Erythroblast (primary cell): ENCODE results near the gene SOCS3.
A peak's percentile ranks its signal among the peaks of the same experiment; 100 is the strongest.

ENCODE experiments used
- DNase-seq, 2 experiments: peaks; one replicate each; lab custom pipeline; 2025; lab: John Stamatoyannopoulos, UW
- GATA1 ChIP-seq: IDR thresholded peaks from 2 replicates; pipeline ENCODE4 v1.6.1; 2011; ENCODE audit warnings: low read depth, mild to moderate bottlenecking, control low read depth, low read length, moderate library complexity
- POLR2A ChIP-seq: IDR thresholded peaks from 2 replicates; pipeline ENCODE4 v1.6.1; 2011; ENCODE audit warnings: mild to moderate bottlenecking, low read length

SOCS3 gene

GRCh38 chr17:78368854-78369495 lies 9.1 kb upstream of the SOCS3 start:
- no peak for DNase-seq
- TF ChIP-seq POLR2A = no peak
- no peak for TF ChIP-seq GATA1

GRCh38 chr17:78368348-78368747 lies 8.5 kb upstream of the SOCS3 start:
- TF ChIP-seq POLR2A = no peak
- TF ChIP-seq GATA1 = no peak
- DNase-seq = no peak

DNA sequence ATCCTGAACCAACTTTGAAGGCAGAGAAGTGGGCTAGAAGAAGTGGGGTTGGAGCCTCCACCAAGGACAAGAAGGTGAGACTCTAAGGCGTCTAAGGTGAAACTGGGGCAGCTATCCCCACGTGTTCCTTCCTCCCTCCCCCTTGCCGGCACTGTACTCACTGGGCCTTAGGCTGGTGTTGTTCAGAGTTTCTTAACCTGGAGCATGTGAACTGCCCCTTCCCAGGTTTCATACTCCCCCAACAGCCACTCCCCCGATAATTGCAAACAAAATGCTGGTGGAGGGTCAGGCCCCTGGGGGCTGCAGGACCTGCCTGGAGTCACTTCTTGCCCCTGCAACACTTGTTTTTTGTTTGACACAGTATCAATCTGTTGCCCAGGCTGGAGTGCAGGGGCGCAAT lies 7.3 kb upstream of the SOCS3 start:
- DNase-seq = no peak
- no peak for TF ChIP-seq GATA1

- TF ChIP-seq POLR2A (no peak), GATA1 (no peak)
- no peak for DNase-seq
These were observed 6.4 kb upstream of the SOCS3 start for GRCh38 chr17:78366109-78366848.

DNA sequence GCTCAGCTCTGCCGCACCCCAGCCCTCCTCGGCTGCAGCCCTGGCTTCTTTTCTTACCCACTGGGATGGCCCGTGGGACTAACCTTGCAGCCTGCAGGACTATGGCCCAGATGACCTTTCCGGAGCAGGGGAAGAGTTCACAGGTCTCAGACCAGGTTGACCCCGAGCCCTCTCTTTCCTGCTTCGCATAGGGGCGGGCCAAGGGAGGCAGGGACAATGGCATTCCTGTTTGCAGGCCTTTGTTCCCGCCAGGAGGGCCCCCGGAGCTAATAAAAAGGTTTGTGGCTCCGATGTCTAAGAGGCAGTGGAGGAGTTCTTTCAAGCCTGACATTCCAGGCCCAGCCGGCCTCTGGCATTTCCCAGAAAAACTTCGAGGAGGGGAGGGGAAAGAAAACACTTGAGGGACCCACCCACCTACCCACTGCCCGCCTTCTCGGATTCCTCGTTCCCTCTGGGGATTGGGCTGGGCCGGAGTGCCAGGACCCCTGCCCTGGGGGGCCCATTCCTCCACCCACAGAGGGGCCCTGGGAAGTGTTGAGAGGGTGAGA lies 5.8 kb upstream of the SOCS3 start:
- no peak for DNase-seq
- TF ChIP-seq POLR2A (no peak), GATA1 (no peak)

DNA sequence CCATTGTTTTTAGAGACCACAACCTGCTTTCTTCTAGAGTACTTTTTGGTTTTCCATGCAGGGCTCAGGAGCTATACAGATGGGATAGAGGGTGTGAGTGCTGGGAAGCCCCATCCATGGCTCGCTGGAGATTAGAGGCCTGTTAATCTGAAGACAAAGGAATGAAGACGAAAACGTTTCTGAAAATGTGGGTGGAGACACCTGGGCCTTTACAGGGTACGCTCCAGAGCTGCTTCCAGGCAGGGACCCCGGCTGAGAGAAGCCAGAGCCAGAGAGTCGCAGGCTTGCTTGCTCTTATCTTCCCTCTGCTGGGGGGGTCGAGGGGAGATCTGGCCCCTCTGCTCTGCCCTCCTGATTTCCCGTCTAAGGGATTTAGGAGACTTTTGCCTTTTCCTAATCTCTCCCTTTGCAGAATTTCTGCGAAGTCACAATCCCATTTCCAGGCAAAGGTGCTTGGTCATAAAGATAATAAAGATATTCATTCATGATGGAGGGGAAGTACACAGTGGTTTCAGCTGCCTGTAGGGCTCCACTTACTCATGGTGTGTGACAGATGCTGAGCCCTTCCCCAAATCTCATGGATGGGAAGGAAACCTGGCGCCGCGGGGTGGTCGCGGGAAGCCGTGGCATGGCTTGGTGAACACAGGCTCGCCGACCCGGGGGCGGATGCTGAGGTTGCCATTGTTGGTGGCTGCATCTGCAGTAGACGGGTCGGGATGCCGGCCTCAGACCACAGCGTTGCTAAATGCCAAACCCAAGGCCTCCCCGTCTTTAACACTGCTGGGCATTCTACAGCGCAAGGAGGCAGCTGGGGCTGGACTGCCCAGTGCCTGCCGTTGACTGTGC lies 4.8 kb upstream of the SOCS3 start:
- no peak for DNase-seq
- no peak for TF ChIP-seq POLR2A
- no peak for TF ChIP-seq GATA1

DNA sequence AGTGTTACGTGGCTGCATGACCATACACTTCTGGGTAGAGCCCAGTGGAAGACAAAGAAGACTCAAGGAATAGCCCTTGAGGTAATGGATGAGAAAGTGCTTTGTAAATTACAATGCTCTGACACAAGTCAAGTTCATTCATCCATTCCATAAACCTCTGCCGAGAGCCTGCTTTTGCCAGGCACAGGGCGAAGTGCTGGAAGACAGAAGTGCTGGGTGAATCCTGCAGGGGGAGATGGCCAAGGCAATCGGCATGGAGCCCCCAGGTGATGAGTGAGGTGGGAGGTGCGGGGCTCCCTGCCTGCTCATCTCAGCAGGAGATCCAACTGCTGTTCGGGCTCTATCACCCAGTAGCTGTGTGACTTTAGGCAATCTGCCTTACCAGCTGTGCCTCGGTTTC lies 2.8 kb upstream of the SOCS3 start:
- DNase-seq = no peak
- TF ChIP-seq GATA1 (no peak), POLR2A (no peak)

DNA sequence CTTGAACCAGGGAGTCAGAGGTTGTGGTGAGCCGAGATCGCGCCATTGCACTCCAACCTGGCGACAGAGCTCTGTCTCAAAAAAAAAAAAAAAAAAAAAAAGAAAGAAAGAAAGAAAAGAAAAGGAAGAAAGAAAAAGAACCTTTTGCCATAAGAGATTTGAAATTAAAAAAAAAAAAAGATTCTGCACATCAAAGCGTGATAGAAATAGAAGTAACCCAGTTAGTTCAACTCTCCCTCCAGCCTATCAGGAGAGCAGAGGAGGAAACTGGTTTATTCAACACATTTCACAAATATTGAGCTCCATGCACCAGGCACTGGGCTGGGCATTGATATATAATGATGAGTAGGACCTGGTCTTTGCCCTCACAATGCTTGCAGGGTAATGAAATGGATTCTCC lies 2.4 kb upstream of the SOCS3 start:
- TF ChIP-seq POLR2A (no peak), GATA1 (no peak)
- DNase-seq = no peak

- TF ChIP-seq GATA1 = no peak
- no peak for TF ChIP-seq POLR2A
These were observed 1.4 kb upstream of the SOCS3 start for GRCh38 chr17:78361225-78361701.

DNA sequence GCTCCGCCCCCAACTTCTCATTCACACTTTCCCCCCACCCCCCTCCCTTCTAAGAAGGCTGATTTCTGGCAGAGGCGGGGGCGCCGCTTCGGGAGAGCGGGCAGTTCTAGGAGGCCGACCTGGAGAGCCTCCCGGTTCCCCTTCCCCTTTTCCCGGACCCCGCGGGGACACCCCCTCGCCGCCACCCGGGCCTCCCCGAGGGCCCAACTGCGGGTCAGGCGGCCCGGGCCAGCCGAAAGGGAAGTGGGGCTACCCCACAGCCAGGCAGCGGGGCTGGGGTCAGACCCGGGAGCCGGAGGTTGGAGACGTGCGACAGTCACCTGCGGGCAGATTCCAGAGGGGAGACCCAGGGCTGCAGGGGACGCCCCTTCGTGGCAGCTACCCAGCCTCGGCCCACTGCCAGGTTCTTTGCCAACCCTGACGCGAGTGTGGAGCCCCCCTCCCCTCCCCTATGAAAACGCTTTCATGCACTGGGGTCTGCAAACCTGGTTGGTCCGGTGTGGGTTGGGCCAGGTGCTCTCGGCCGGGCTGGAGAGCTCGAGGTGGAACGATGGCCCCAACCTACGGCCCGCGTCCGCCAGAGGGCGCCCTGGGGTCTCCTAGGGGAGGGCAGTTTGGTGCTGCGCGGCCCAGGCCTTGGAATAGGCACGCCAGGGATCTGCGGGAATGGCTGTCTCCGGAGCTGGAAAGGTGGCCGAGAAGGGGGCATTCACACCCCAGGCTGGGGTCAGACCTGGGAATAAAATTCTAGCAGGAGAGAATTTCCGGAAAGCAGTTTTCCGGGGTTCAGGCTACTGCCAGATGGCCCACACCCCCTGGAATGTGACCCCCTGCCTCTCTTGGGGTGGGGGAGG lies 721 bp upstream of the SOCS3 start:
- TF ChIP-seq POLR2A = no peak
- no peak for TF ChIP-seq GATA1
- peak; percentile 80 to 91 for DNase-seq

More at GRCh38 chr17:78361225-78361701, 1.4 kb upstream of the SOCS3 start:
- DNase-seq = no peak

- TF ChIP-seq POLR2A (no peak), GATA1 (no peak)
- peak in 1 of 2 experiments; percentile 69 for DNase-seq
These were observed 418 bp downstream of the SOCS3 start for GRCh38 chr17:78359321-78359996.

GRCh38 chr17:78358538-78359320 lies 1.1 kb downstream of the SOCS3 start:
- TF ChIP-seq POLR2A = no peak
- no peak for TF ChIP-seq GATA1
- DNase-seq = peak; percentile 57 to 69
